PC-9 (cell line): ENCODE results near the gene SP2. TPM values are rescaled to one million over a fixed set of nuclear protein-coding genes. Genes with fewer than 3 reads are reported as not detected.

Source experiments
- BruUV-seq: library from RNA; stranded (reverse); fragments of 400-500 nt; replicated peaks from 2 replicates; lab custom pipeline; 2021; lab: Mats Ljungman, UMichigan
- CTCF ChIA-PET: fragments of 300-600 bp; sonication (Branson Sonifier 250); formaldehyde crosslinking; loops from one replicate; lab custom pipeline; 2022; ENCODE audit warnings: antibody characterized with exemption; lab: Charles Lee
- POLR2A ChIA-PET: fragments of 300-600 bp; sonication (Branson Sonifier 250); formaldehyde crosslinking; loops from one replicate; lab custom pipeline; 2022; ENCODE audit warnings: antibody characterized with exemption; ENCODE audit not compliant: unreplicated experiment; lab: Charles Lee
- DNase-seq, 2 experiments: peaks; one replicate each; pipeline versions ENCODE4 v3.0.0 to v3.0.0-alpha.2; 2015 to 2022; ENCODE audit warnings: mixed read lengths in 1 of 2
- H2AFZ ChIP-seq: fragments of 200-600 bp; sonication (generic); 2 replicates; pipeline ENCODE4 v1.8.1; 2017; ENCODE audit warnings: antibody characterized with exemption
- H3F3A ChIP-seq: fragments of 200-600 bp; sonication (generic); 2 replicates; pipeline ENCODE4 v1.8.1; 2017; ENCODE audit warnings: antibody characterized with exemption, mild to moderate bottlenecking, low read depth; ENCODE audit not compliant: insufficient read depth
- H3K27ac ChIP-seq: fragments of 200-600 bp; sonication (generic); 2 replicates; pipeline ENCODE4 v1.6.1; 2016; ENCODE audit warnings: mixed run types
- H3K27me3 ChIP-seq: fragments of 200-600 bp; sonication (generic); 2 replicates; pipeline ENCODE4 v1.6.1; 2016; ENCODE audit warnings: low read depth, mixed run types; ENCODE audit not compliant: insufficient read depth
- H3K36me3 ChIP-seq: fragments of 200-600 bp; sonication (generic); 2 replicates; pipeline ENCODE4 v1.6.1; 2016; ENCODE audit warnings: low read depth, mixed run types
- H3K4me1 ChIP-seq: fragments of 200-600 bp; sonication (generic); replicated peaks from 2 replicates; pipeline ENCODE4 v1.6.1; 2016; ENCODE audit warnings: mixed run types; ENCODE audit not compliant: insufficient read depth
- H3K4me2 ChIP-seq: fragments of 200-600 bp; sonication (generic); 2 replicates; pipeline ENCODE4 v1.6.1; 2017; ENCODE audit warnings: mixed run types
- H3K4me3 ChIP-seq: fragments of 200-600 bp; sonication (generic); 2 replicates; pipeline ENCODE4 v1.6.1; 2016; ENCODE audit warnings: mixed run types
- H3K79me2 ChIP-seq: fragments of 200-600 bp; sonication (generic); 2 replicates; pipeline ENCODE4 v1.6.1; 2017; ENCODE audit warnings: low read depth, mixed run types
- H3K9me2 ChIP-seq: fragments of 200-600 bp; sonication (generic); 2 replicates; pipeline ENCODE4 v1.8.1; 2017; ENCODE audit warnings: mild to moderate bottlenecking; ENCODE audit not compliant: insufficient read depth
- H3K9me3 ChIP-seq: fragments of 200-600 bp; sonication (generic); 2 replicates; pipeline ENCODE4 v1.8.1; 2016; ENCODE audit warnings: low read depth; ENCODE audit not compliant: insufficient read depth
- H4K20me1 ChIP-seq: fragments of 200-600 bp; sonication (generic); 2 replicates; pipeline ENCODE4 v1.8.1; 2017; ENCODE audit not compliant: insufficient read depth
- EZH2 ChIP-seq: fragments of 200-600 bp; sonication (generic); IDR thresholded peaks from 2 replicates; pipeline ENCODE4 v1.8.0; 2017; ENCODE audit warnings: antibody characterized with exemption, low read depth
- intact Hi-C: fragments of 100-400 bp; cut with micrococcal nuclease; formaldehyde crosslinking; loops from one replicate; pipeline ENCODE4 v1.10.0; 2022; ENCODE audit not compliant: unreplicated experiment
- total RNA-seq: library from RNA; stranded (reverse); gene quantifications from 2 replicates; pipeline ENCODE4 v1.2.3, GENCODE V29; 2021
- TF ChIP-seq, protein P1 (sequence below): fragments of 200-600 bp; sonication (generic); conservative IDR thresholded peaks from 2 replicates; pipeline ENCODE4 v1.6.1; 2017; ENCODE audit warnings: mixed run types, antibody characterized with exemption, mild to moderate bottlenecking, moderate library complexity

Gene SP2
- total RNA-seq, 1 experiment from 2014 or later, result 18.0 TPM

DNA sequence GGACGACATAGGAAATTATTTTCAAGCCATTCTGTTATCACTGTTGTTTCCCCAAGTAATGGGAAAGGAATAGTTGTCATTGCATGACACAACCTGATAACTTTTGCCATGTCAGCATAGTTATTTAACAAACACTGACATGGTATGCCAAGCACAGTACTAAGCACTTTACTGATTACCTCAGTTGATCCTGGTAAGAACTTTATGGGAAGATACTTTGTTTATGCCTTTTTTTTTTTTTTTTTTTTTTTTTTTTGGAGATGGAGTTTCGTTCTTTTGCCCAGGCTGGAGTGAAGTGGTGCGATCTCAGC lies 29.6 kb downstream of the SP2 start:
- ChIA-PET CTCF (no interaction called here), POLR2A (interaction anchor here (0.7 kb wide), 1 partner anchor 29 kb away, joined by 25 read pairs; no protein-coding TSS in a partner anchor)
- no peaks in the 10 kb centered on the region; the same call in 1 of the 2 replicates for H4K20me1 ChIP-seq
- no peaks in the 10 kb centered on the region for H3K9me3 ChIP-seq
- H3K27me3 ChIP-seq, result no peaks in the 10 kb centered on the region
- no TSS peak for BruUV-seq
- H3K4me2 ChIP-seq, result no peak overlapping the region
- no peaks in the 10 kb centered on the region for H3K79me2 ChIP-seq
- no peak overlapping the region for H3K27ac ChIP-seq
- H3K4me1 ChIP-seq, result no peaks in the 10 kb centered on the region
- peaks cover 4% of the 10 kb centered on the region for H3F3A ChIP-seq
- no peaks in the 10 kb centered on the region for H3K36me3 ChIP-seq
- TF ChIP-seq, protein P1, sequence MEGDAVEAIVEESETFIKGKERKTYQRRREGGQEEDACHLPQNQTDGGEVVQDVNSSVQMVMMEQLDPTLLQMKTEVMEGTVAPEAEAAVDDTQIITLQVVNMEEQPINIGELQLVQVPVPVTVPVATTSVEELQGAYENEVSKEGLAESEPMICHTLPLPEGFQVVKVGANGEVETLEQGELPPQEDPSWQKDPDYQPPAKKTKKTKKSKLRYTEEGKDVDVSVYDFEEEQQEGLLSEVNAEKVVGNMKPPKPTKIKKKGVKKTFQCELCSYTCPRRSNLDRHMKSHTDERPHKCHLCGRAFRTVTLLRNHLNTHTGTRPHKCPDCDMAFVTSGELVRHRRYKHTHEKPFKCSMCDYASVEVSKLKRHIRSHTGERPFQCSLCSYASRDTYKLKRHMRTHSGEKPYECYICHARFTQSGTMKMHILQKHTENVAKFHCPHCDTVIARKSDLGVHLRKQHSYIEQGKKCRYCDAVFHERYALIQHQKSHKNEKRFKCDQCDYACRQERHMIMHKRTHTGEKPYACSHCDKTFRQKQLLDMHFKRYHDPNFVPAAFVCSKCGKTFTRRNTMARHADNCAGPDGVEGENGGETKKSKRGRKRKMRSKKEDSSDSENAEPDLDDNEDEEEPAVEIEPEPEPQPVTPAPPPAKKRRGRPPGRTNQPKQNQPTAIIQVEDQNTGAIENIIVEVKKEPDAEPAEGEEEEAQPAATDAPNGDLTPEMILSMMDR, result no peak
- TF ChIP-seq EZH2, result no peak
- H3K9me2 ChIP-seq, result no peaks in the 10 kb centered on the region
- intact Hi-C loops, result no loop called here
- no peak overlapping the region for H2AFZ ChIP-seq
- no peak overlapping the region for H3K4me3 ChIP-seq
- no peak for DNase-seq

DNA sequence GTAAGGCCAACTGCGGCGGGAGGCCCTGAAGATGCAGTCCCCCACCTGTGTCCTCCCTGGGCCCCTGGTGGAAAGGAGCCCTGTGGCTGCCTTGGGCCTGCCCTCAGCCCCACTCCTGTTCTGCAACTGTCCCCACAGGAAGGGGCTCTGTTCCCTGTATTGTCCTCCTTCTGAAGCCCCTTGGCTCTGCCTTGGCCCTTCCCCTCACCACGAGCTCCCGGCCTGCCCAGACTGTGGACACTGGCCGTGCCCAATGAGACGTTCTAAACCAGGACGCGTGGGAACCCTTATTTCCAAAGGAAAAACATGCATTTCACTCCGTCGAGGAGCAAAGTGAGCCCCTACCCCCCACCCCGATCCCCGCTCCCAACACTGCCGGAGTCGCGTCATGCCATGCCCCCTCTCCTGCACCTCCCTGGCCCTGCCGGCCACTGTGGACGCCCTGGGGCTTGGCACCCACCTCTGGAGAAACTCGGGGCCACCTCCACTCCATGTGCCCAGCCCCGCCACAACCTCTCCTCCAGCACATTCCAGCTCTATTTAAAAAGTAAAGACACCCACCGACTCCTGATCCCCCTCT lies 31.9 kb downstream of the SP2 start:
- POLR2A ChIA-PET, result interaction anchor here (0.6 kb wide), 1 partner anchor 32 kb away, joined by 3 read pairs; the partner anchor contains the start of gene SP2

DNA sequence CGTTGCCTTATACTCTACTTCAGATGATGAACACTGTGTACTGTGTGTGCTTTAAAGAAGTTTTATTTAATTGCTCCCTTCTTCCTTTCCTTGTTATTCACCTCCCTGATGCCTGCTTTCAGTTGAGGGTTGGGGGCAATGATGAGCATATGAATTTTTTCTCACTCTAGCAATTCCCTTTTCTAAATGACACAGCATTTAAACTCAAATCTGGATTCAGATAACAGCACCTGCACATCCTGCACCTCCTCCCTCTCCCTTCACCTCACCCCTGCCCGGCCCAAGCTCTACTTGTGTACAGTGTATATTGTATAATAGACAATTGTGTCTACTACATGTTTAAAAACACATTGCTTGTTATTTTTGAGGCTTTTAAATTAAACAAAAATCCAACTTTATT lies 32.4 kb downstream of the SP2 start:
- ChIA-PET CTCF (no interaction called here), POLR2A (interaction anchor here (0.6 kb wide), 1 partner anchor 33 kb away, joined by 3 read pairs; the partner anchor contains the start of gene SP2)
- DNase-seq, result no peak
- Histone ChIP-seq H3K27ac (no peak overlapping the region), H3K4me2 (no peak overlapping the region), H3K27me3 (no peaks in the 10 kb centered on the region), H3K9me2 (no peaks in the 10 kb centered on the region), H3K9me3 (no peaks in the 10 kb centered on the region), H4K20me1 (no peaks in the 10 kb centered on the region), H2AFZ (no peak overlapping the region), H3K4me3 (no peak overlapping the region), H3K36me3 (no peaks in the 10 kb centered on the region), H3K79me2 (no peaks in the 10 kb centered on the region), H3K4me1 (no peaks in the 10 kb centered on the region), H3F3A (peaks cover 4% of the 10 kb centered on the region)
- no TSS peak for BruUV-seq
- no peak for TF ChIP-seq EZH2
- TF ChIP-seq, protein P1, result no peak
- intact Hi-C loops, result no loop called here

More for the DNA sequence above, 31.9 kb downstream of the SP2 start:
- BruUV-seq, result no TSS peak
- CTCF ChIA-PET, result no interaction called here
- no peak overlapping the region for H2AFZ ChIP-seq
- H3K9me3 ChIP-seq, result no peaks in the 10 kb centered on the region
- no peak for TF ChIP-seq EZH2
- TF ChIP-seq, protein P1, result no peak
- H4K20me1 ChIP-seq, result no peaks in the 10 kb centered on the region
- peaks cover 4% of the 10 kb centered on the region for H3F3A ChIP-seq
- H3K9me2 ChIP-seq, result no peaks in the 10 kb centered on the region
- H3K4me3 ChIP-seq, result no peak overlapping the region
- intact Hi-C loops, result no loop called here
- H3K27me3 ChIP-seq, result no peaks in the 10 kb centered on the region
- H3K4me1 ChIP-seq, result no peaks in the 10 kb centered on the region
- H3K79me2 ChIP-seq, result no peaks in the 10 kb centered on the region
- no peaks in the 10 kb centered on the region for H3K36me3 ChIP-seq
- H3K27ac ChIP-seq, result no peak overlapping the region
- H3K4me2 ChIP-seq, result no peak overlapping the region
- DNase-seq, result no peak
